ACC112 (cell line): ENCODE data around the gene SGCA.

ENCODE experiments used
- H2AFZ ChIP-seq: fragments of 200-600 bp; sonication (generic); one replicate; pipeline ENCODE4 v1.6.0; 2017; ENCODE audit warnings: antibody characterized with exemption, low read length; ENCODE audit not compliant: unreplicated experiment
- H3K27ac ChIP-seq: fragments of 200-600 bp; sonication (generic); 2 replicates; pipeline ENCODE4 v1.5.1; 2014; ENCODE audit warnings: low read depth, mild to moderate bottlenecking, antibody characterized with exemption, low read length, moderate library complexity
- H3K27me3 ChIP-seq: fragments of 200-600 bp; sonication (generic); 2 replicates; pipeline ENCODE4 v1.6.1; 2014; ENCODE audit warnings: mild to moderate bottlenecking, antibody characterized with exemption, low read length, moderate library complexity, mixed read lengths; ENCODE audit not compliant: insufficient read depth
- H3K36me3 ChIP-seq: fragments of 200-600 bp; sonication (generic); 2 replicates; pipeline ENCODE4 v1.6.1; 2016; ENCODE audit warnings: mild to moderate bottlenecking, antibody characterized with exemption, low read length, moderate library complexity, mixed read lengths; ENCODE audit not compliant: insufficient read depth
- H3K4me1 ChIP-seq: fragments of 200-600 bp; sonication (generic); one replicate; pipeline ENCODE4 v1.6.1; 2016; ENCODE audit warnings: low read length, mixed read lengths; ENCODE audit not compliant: insufficient read depth, unreplicated experiment, control insufficient read depth
- H3K4me3 ChIP-seq: fragments of 200-600 bp; sonication (generic); 2 replicates; pipeline ENCODE4 v1.5.1; 2014; ENCODE audit warnings: mild to moderate bottlenecking, low read depth, low read length
- H3K79me2 ChIP-seq: fragments of 200-600 bp; sonication (generic); one replicate; pipeline ENCODE4 v1.6.0; 2016; ENCODE audit warnings: low read length; ENCODE audit not compliant: control insufficient read depth, unreplicated experiment, insufficient read depth

Gene SGCA

GRCh38 chr17:50207315-50207714 is 41.5 kb downstream of the SGCA start:
- peaks cover 18% of the 10 kb centered on the region for H3K79me2 ChIP-seq
- H3K27ac ChIP-seq = peak overlapping the region; percentile 59
- H2AFZ ChIP-seq = no peak overlapping the region
- H3K27me3 ChIP-seq = no peaks in the 10 kb centered on the region
- peaks cover 90% of the 10 kb centered on the region for H3K4me1 ChIP-seq
- no peaks in the 10 kb centered on the region for H3K36me3 ChIP-seq
- peak overlapping the region; percentile 72; the same call in 1 of the 2 replicates for H3K4me3 ChIP-seq

- peaks cover 12% of the 10 kb centered on the region for H3K79me2 ChIP-seq
- H3K4me1 ChIP-seq = peaks cover 84% of the 10 kb centered on the region
- no peak overlapping the region for H2AFZ ChIP-seq
- no peaks in the 10 kb centered on the region for H3K27me3 ChIP-seq
- H3K36me3 ChIP-seq = no peaks in the 10 kb centered on the region
- H3K4me3 ChIP-seq = no peak overlapping the region
- peak overlapping the region; percentile 59 for H3K27ac ChIP-seq
These were observed 42.2 kb downstream of the SGCA start for GRCh38 chr17:50207792-50208567.

GRCh38 chr17:50208611-50209061 is 42.8 kb downstream of the SGCA start:
- H3K4me1 ChIP-seq = peaks cover 77% of the 10 kb centered on the region
- peaks cover 9% of the 10 kb centered on the region for H3K79me2 ChIP-seq
- H2AFZ ChIP-seq = no peak overlapping the region
- H3K36me3 ChIP-seq = no peaks in the 10 kb centered on the region
- no peak overlapping the region for H3K4me3 ChIP-seq
- no peaks in the 10 kb centered on the region for H3K27me3 ChIP-seq
- peak overlapping the region; percentile 91 for H3K27ac ChIP-seq

DNA sequence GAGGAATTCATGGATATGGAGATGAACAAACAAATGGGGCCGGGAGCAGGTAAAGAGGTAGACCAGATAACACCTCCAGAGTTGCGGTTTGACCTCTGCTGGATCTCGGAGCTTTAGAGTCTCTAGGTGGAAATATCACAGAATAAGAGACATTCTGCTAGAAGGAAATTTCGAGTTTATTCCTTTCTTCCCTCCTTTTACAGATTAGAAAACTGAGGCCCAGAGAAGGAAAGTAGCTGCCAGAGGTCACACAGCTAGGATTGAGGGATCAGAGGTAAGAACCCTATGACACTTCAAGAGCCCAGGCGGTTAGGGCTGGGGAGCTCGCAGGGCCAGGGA is 43.3 kb downstream of the SGCA start:
- H3K27ac ChIP-seq = peak overlapping the region; percentile 91
- no peak overlapping the region for H3K4me3 ChIP-seq
- peaks cover 73% of the 10 kb centered on the region for H3K4me1 ChIP-seq

DNA sequence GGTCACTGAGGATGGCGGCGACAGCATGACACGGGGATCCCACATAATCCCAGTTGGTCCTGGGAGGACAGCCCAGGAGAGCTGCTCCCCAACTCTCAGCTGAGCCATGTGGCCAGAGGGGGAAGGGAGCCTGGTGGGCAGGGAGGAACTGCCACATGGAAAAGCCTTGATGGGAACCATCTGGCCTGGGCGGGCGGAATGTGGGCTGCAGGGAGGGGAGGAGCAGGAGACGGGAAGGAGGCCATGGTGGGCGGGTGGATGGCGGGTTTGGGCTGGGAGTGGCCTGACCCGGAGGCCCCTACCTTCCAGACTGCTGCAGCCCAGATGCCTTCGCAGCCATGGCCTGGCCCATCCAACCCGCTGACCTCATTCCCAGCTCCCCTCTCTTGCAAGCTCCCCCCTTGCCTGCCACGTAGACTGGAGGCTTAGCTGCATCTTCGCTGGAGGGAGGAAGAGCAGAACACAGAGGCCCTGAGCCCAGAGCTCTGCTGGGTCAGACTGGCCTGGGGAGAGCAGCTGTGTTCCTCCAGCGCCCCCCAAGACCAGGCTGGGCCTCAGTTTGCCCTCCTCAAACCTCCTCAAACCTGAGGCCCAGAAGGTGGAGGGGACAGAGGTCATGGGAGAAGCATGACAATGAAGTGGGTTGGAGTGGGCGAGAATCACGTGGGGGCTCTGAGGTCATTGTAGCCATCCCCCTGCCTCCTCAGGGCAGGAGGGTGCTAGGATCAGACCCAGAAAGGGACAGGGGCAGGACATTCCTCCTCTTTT is 43.9 kb downstream of the SGCA start:
- H3K27me3 ChIP-seq = no peaks in the 10 kb centered on the region
- peak overlapping the region; percentile 50 for H3K4me3 ChIP-seq
- H2AFZ ChIP-seq = no peak overlapping the region
- H3K4me1 ChIP-seq = peaks cover 67% of the 10 kb centered on the region
- peak overlapping the region; percentile 91 for H3K27ac ChIP-seq
- H3K79me2 ChIP-seq = peaks cover 5% of the 10 kb centered on the region
- H3K36me3 ChIP-seq = no peaks in the 10 kb centered on the region

More for the DNA sequence above, 43.3 kb downstream of the SGCA start:
- H3K79me2 ChIP-seq = peaks cover 9% of the 10 kb centered on the region
- no peaks in the 10 kb centered on the region for H3K27me3 ChIP-seq
- no peak overlapping the region for H2AFZ ChIP-seq
- no peaks in the 10 kb centered on the region for H3K36me3 ChIP-seq

DNA sequence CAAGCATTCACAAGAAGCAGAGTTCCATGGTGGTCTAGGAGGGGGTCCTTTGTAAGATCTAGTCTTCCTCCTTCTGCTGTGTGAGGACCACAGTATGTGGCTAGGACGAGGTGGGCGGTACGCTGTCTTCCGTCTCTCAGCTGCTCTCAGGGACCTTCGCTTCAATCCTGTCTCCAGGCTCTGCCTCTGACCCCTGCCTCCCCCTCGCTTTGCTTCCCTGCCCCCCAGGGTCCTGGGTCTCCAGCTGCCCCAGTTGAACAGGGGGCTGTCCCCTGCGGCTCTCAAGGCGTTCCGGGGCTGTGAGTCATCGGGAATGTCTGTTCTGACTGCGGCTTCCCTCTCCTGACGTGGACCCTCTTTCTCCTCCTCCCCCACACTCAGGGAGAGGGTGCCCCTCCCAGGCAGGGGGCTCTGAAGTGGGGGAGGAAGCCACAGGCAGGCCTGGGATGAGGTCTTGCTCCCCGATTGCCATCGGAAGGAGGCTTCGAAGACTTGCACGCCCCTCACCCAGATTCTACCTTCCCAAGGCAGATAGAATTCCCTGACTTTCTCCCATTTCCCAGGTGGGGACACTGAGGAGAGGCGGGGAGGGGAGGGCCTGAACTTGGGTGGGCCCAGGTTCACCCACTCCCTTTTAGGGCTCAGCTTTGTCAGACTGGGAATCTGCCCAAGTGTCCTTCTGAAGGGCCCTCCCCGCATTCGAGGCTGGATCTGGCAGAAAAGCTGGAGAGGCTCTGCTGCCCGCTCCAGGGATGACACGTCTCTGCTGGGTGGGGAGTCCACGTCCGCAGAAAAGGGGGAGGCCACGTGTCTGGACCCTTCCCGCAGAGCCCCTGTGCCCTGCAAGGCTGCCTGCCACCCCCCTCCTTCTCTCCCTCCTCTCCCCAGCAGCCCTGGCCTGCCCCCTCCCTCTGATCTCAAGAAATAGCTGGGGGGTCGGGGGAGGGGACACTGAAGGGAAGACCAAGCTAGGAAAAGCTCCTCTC is 44.7 kb downstream of the SGCA start:
- peak overlapping the region; percentile 91 for H3K27ac ChIP-seq
- H3K4me3 ChIP-seq = peak overlapping the region; percentile 50
- no peak overlapping the region for H2AFZ ChIP-seq
- H3K4me1 ChIP-seq = peaks cover 58% of the 10 kb centered on the region
- H3K36me3 ChIP-seq = no peaks in the 10 kb centered on the region
- no peaks in the 10 kb centered on the region for H3K27me3 ChIP-seq
- no peaks in the 10 kb centered on the region for H3K79me2 ChIP-seq

GRCh38 chr17:50211249-50212120 is 45.7 kb downstream of the SGCA start:
- Histone ChIP-seq H2AFZ (no peak overlapping the region), H3K4me1 (peaks cover 50% of the 10 kb centered on the region), H3K79me2 (no peaks in the 10 kb centered on the region), H3K36me3 (no peaks in the 10 kb centered on the region), H3K27me3 (no peaks in the 10 kb centered on the region), H3K4me3 (peak overlapping the region; percentile 50), H3K27ac (peak overlapping the region; percentile 91)

DNA sequence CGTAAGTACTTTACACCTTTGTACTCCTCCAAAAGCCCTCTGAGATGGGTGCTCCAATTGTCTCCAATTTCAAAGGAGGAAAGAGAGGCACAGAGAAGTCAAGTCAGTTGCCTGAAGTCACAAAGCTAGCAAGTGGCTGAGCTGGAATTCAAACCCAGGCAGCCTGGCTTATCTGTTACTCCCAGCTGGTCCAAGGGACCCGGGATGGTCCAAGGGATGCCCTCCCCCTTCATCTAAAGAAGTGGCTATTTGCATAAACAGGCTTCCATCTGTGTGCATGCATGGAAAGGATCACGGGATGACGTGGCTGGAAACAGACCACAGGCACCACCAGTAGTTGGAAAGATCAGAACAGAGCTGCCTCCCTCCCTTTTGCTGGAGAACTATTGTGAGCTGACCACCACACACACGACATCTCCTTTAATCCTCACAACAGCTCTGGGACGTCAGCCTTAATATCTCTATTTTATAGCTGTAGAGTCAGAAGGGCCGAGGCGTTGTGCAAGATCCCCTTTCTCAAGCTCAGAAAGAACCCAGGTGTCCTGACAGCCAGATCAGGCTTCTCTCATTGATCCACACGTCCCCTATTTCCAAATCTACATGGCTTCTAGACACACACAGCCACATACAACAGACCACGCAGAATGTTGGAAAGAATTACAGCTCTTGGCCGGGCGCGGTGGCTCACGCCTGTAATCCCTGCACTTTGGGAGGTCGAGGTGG is 46.5 kb downstream of the SGCA start:
- Histone ChIP-seq H3K36me3 (no peaks in the 10 kb centered on the region), H3K27me3 (no peaks in the 10 kb centered on the region), H2AFZ (no peak overlapping the region), H3K27ac (peak overlapping the region; percentile 91; the same call in 1 of the 2 replicates), H3K4me1 (peaks cover 50% of the 10 kb centered on the region), H3K4me3 (no peak overlapping the region), H3K79me2 (peaks cover 2% of the 10 kb centered on the region)
